Kidney (tissue), 14 donors: ENCODE results near the gene ASTL. TPM values are rescaled to one million over a fixed set of nuclear protein-coding genes. Genes with fewer than 3 reads are reported as not detected.

ENCODE experiments used
- DNase-seq, 5 donors: peaks; one replicate each; pipeline ENCODE4 v3.0.0-alpha.2; 2013 to 2020
- FAIRE-seq: peaks from 2 replicates; lab custom pipeline; 2012; peaks lifted over from hg19 to GRCh38; lab: Jason Lieb, UNC
- H3K27ac ChIP-seq, 2 donors: one replicate each; pipeline ENCODE4 v1.7.0; 2013; ENCODE audit warnings: low read depth in 2 of 2, low read length in 2 of 2, inconsistent platforms in 1 of 2
- H3K27me3 ChIP-seq: one replicate; pipeline ENCODE4 v1.7.1; 2013; ENCODE audit warnings: low read length, inconsistent platforms; ENCODE audit not compliant: control insufficient read depth, insufficient read depth
- H3K36me3 ChIP-seq, 3 donors: one replicate each; pipeline versions ENCODE4 v1.7.0 to v1.7.1; 2013; ENCODE audit warnings: low read length in 3 of 3, control low read depth in 1 of 3, inconsistent platforms in 1 of 3; ENCODE audit not compliant: insufficient read depth in 3 of 3, control insufficient read depth in 2 of 3
- H3K4me1 ChIP-seq, 3 donors: one replicate each; pipeline versions ENCODE4 v1.7.0 to v1.7.1; 2013; ENCODE audit warnings: low read length in 3 of 3, inconsistent platforms in 1 of 3, low read depth in 1 of 3; ENCODE audit not compliant: control insufficient read depth in 2 of 3, insufficient read depth in 2 of 3
- H3K4me3 ChIP-seq, 3 donors: one replicate each; pipeline versions ENCODE4 v1.7.0 to v1.8.1; 2013; ENCODE audit warnings: low read length in 3 of 3, control low read depth in 1 of 3, inconsistent platforms in 1 of 3
- H3K9ac ChIP-seq, 3 donors: one replicate each; pipeline versions ENCODE4 v1.7.0 to v1.7.1; 2013; ENCODE audit warnings: low read length in 3 of 3, control low read depth in 1 of 3, inconsistent platforms in 1 of 3
- H3K9me3 ChIP-seq, 3 donors: one replicate each; pipeline versions ENCODE4 v1.7.0 to v1.7.1; 2013; ENCODE audit warnings: low read length in 3 of 3, control low read depth in 1 of 3, inconsistent platforms in 1 of 3; ENCODE audit not compliant: control insufficient read depth in 2 of 3, insufficient read depth in 1 of 3
- CTCF ChIP-seq: IDR thresholded peaks from 3 replicates; pipeline ENCODE4 v1.5.1; 2012; ENCODE audit warnings: mild to moderate bottlenecking, moderate library complexity, borderline replicate concordance; ENCODE audit not compliant: insufficient read depth; ENCODE audit errors: extremely low read depth
- intact Hi-C: fragments of 100-400 bp; cut with DNase I; formaldehyde crosslinking; loops from one replicate; pipeline ENCODE4 v1.11.1; 2022
- polyA plus RNA-seq: library from polyadenylated mRNA; stranded (reverse); fragments of 350-450 nt; fragmentation: Illumina TruSeq; extraction: RNeasy Lipid Tissue Mini Kit (QIAGEN cat#74804); gene quantifications from one replicate; pipeline ENCODE4 v1.2.3, GENCODE V29; 2014; ENCODE audit warnings: low read depth, low replicate concordance; ENCODE audit not compliant: insufficient read depth
- total RNA-seq: library from RNA; stranded (reverse); fragmentation: NEBNext Ultra II Directional; extraction: Animal tissue kit (Norgen Biotek cat#: 25700); gene quantifications from one replicate; pipeline ENCODE4 v1.2.1, GENCODE V29; 2021
- donor health status: control.
- donor health status: control.
- donor health status: control.
- donor health status: control.
- donor health status: control.
- donor health status: DM: yes; HTN: yes; CAD: no.
- donor health status: Normal renal cell carcinoma (clear cell type).

Gene ASTL
- total and polyA plus RNA-seq, 2 donors from 2014 or later: not detected

- intact Hi-C loops: no loop called here
- TF ChIP-seq CTCF: no peak
- H3K9me3 ChIP-seq: no peaks in the 10 kb centered on the region
- peak overlapping the region in 1 of 3 donors; percentile 49 for H3K4me3 ChIP-seq
- peak in 4 of 5 donors; percentile 36 to 84 (median 62) for DNase-seq
- H3K4me1 ChIP-seq: peaks cover 0 to 9% (median 5%) of the 10 kb centered on the region in 3 donors
- peak overlapping the region in 1 of 3 donors; percentile 34 for H3K9ac ChIP-seq
- no peak for FAIRE-seq
- H3K36me3 ChIP-seq: no peaks in the 10 kb centered on the region
- no peak overlapping the region for H3K27ac ChIP-seq
- no peaks in the 10 kb centered on the region for H3K27me3 ChIP-seq
Observed at GRCh38 chr2:96144481-96145035, 6.3 kb upstream of the ASTL start.

- intact Hi-C loops: no loop called here
- H3K27ac ChIP-seq: no peak overlapping the region
Observed at GRCh38 chr2:96143848-96144480, 5.7 kb upstream of the ASTL start.

GRCh38 chr2:96143231-96143847, 5.0 kb upstream of the ASTL start:
- no peak for TF ChIP-seq CTCF
- Histone ChIP-seq H3K4me3 (no peak overlapping the region), H3K9ac (no peak overlapping the region), H3K27ac (no peak overlapping the region), H3K4me1 (peaks cover 0 to 9% (median 5%) of the 10 kb centered on the region in 3 donors), H3K27me3 (no peaks in the 10 kb centered on the region), H3K36me3 (no peaks in the 10 kb centered on the region), H3K9me3 (no peaks in the 10 kb centered on the region)
- no peak for FAIRE-seq
- intact Hi-C loops: no loop called here
- peak in 2 of 5 donors; percentile 38 to 67 for DNase-seq

More at GRCh38 chr2:96143848-96144480, 5.7 kb upstream of the ASTL start:
- Histone ChIP-seq H3K4me3 (peak overlapping the region in 1 of 3 donors; percentile 49), H3K9me3 (no peaks in the 10 kb centered on the region), H3K9ac (peak overlapping the region in 1 of 3 donors; percentile 34), H3K4me1 (peaks cover 0 to 9% (median 5%) of the 10 kb centered on the region in 3 donors), H3K36me3 (no peaks in the 10 kb centered on the region), H3K27me3 (no peaks in the 10 kb centered on the region)
- peak in 3 of 5 donors; percentile 24 to 74 (median 58) for DNase-seq
- TF ChIP-seq CTCF: no peak
- FAIRE-seq: no peak
